H9 (cell line): Measurements from ENCODE around the gene ZHX3. TPM values are rescaled to one million over a fixed set of nuclear protein-coding genes. Genes with fewer than 3 reads are reported as not detected.

ENCODE experiments used
- DNase-seq: peaks from one replicate; pipeline ENCODE4 v3.0.0-alpha.2; 2017
- H2AFZ ChIP-seq: one replicate; pipeline ENCODE4 v1.6.1; 2013; ENCODE audit warnings: mild to moderate bottlenecking, low read length, control low read depth, moderate library complexity
- H2AK5ac ChIP-seq: 2 replicates; pipeline ENCODE4 v1.6.1; 2013; ENCODE audit warnings: low read length, control low read depth, mixed read lengths; ENCODE audit not compliant: insufficient read length
- H2BK120ac ChIP-seq: one replicate; pipeline ENCODE4 v1.6.1; 2013; ENCODE audit warnings: low read depth, mild to moderate bottlenecking, low read length, control low read depth, inconsistent platforms; ENCODE audit not compliant: poor library complexity, severe bottlenecking
- H2BK12ac ChIP-seq: 2 replicates; pipeline ENCODE4 v1.6.1; 2013; ENCODE audit warnings: low read length, control low read depth, mixed read lengths, low read depth; ENCODE audit not compliant: insufficient read length
- H2BK15ac ChIP-seq: 2 replicates; pipeline ENCODE4 v1.6.1; 2013; ENCODE audit warnings: low read depth, low read length, control low read depth
- H2BK20ac ChIP-seq: one replicate; pipeline ENCODE4 v1.6.1; 2013; ENCODE audit warnings: low read depth, mild to moderate bottlenecking, low read length, control low read depth, inconsistent platforms; ENCODE audit not compliant: poor library complexity, severe bottlenecking
- H2BK5ac ChIP-seq: 2 replicates; pipeline ENCODE4 v1.6.1; 2013; ENCODE audit warnings: low read length, control low read depth, mixed read lengths; ENCODE audit not compliant: insufficient read length
- H3K14ac ChIP-seq: 2 replicates; pipeline ENCODE4 v1.6.1; 2013; ENCODE audit warnings: low read length, control low read depth; ENCODE audit not compliant: insufficient read depth
- H3K18ac ChIP-seq: 2 replicates; pipeline ENCODE4 v1.6.1; 2013; ENCODE audit warnings: low read depth, mild to moderate bottlenecking, mixed read lengths, low read length, control low read depth; ENCODE audit not compliant: insufficient read length
- H3K23ac ChIP-seq: 2 replicates; pipeline ENCODE4 v1.6.1; 2013; ENCODE audit warnings: low read length, control low read depth, mixed read lengths, low read depth; ENCODE audit not compliant: insufficient read length
- H3K23me2 ChIP-seq: 2 replicates; pipeline ENCODE4 v1.6.1; 2013; ENCODE audit warnings: low read depth, mild to moderate bottlenecking, mixed read lengths, low read length, control low read depth; ENCODE audit not compliant: insufficient read length, poor library complexity, severe bottlenecking
- H3K27ac ChIP-seq: 2 replicates; pipeline ENCODE4 v1.5.1; 2013; ENCODE audit warnings: low read length, control low read depth, mixed read lengths, low read depth; ENCODE audit not compliant: insufficient read length
- H3K27me3 ChIP-seq: 2 replicates; pipeline ENCODE4 v1.6.1; 2013; ENCODE audit warnings: low read length, control low read depth, inconsistent platforms; ENCODE audit not compliant: insufficient read depth
- H3K4ac ChIP-seq: 2 replicates; pipeline ENCODE4 v1.6.1; 2013; ENCODE audit warnings: low read depth, mild to moderate bottlenecking, control low read depth, inconsistent platforms, low read length, moderate library complexity
- H3K4me1 ChIP-seq: 2 replicates; pipeline ENCODE4 v1.6.1; 2013; ENCODE audit warnings: low read length, control low read depth, inconsistent platforms; ENCODE audit not compliant: insufficient read depth
- H3K4me2 ChIP-seq: 2 replicates; pipeline ENCODE4 v1.6.1; 2013; ENCODE audit warnings: low read length, control low read depth, mixed read lengths; ENCODE audit not compliant: insufficient read length, insufficient read depth
- H3K56ac ChIP-seq: 2 replicates; pipeline ENCODE4 v1.6.1; 2013; ENCODE audit warnings: low read depth, mild to moderate bottlenecking, mixed read lengths, low read length, control low read depth; ENCODE audit not compliant: insufficient read length
- H3K79me1 ChIP-seq: 2 replicates; pipeline ENCODE4 v1.6.1; 2013; ENCODE audit warnings: low read depth, mild to moderate bottlenecking, moderate library complexity, low read length, control low read depth, inconsistent platforms; ENCODE audit not compliant: insufficient read depth, poor library complexity, severe bottlenecking
- H3K79me2 ChIP-seq: 2 replicates; pipeline ENCODE4 v1.6.1; 2013; ENCODE audit warnings: low read length, control low read depth, inconsistent platforms; ENCODE audit not compliant: insufficient read depth
- H3K9ac ChIP-seq: 2 replicates; pipeline ENCODE4 v1.6.1; 2013; ENCODE audit warnings: low read length, control low read depth, mixed read lengths; ENCODE audit not compliant: insufficient read length; ENCODE audit errors: extremely low read depth
- H3K9me3 ChIP-seq: one replicate; pipeline ENCODE4 v1.6.1; 2013; ENCODE audit warnings: low read depth, low read length, inconsistent platforms; ENCODE audit not compliant: control insufficient read depth
- H3T11ph ChIP-seq: one replicate; pipeline ENCODE4 v1.6.1; 2013; ENCODE audit warnings: mild to moderate bottlenecking, low read length, control low read depth, inconsistent platforms
- H4K20me1 ChIP-seq: one replicate; pipeline ENCODE4 v1.6.1; 2013; ENCODE audit not compliant: control insufficient read depth, insufficient read length, insufficient read depth
- H4K5ac ChIP-seq: 2 replicates; pipeline ENCODE4 v1.6.1; 2013; ENCODE audit warnings: low read depth, mild to moderate bottlenecking, mixed read lengths, low read length, control low read depth; ENCODE audit not compliant: insufficient read length
- H4K8ac ChIP-seq: replicated peaks from 2 replicates; pipeline ENCODE4 v1.6.1; 2013; ENCODE audit warnings: low read length, control low read depth, mixed read lengths, low read depth; ENCODE audit not compliant: insufficient read length
- H4K91ac ChIP-seq: 2 replicates; pipeline ENCODE4 v1.6.1; 2013; ENCODE audit warnings: low read depth, mild to moderate bottlenecking, moderate library complexity, mixed read lengths, low read length, control low read depth; ENCODE audit not compliant: insufficient read length
- H3K27ac Mint-ChIP-seq, 3 experiments: 2 replicates in 2 of 3; 3 replicates in 1 of 3; pipeline ENCODE4 v1.8.0; 2020 to 2021; ENCODE audit warnings: mixed read lengths in 3 of 3, mild to moderate bottlenecking in 1 of 3, moderate library complexity in 1 of 3
- H3K27me3 Mint-ChIP-seq: 2 replicates; pipeline ENCODE4 v1.8.0; 2021; ENCODE audit warnings: low read depth, mild to moderate bottlenecking, moderate library complexity, mixed read lengths
- H3K36me3 Mint-ChIP-seq, 3 experiments: 2 replicates in 2 of 3; 3 replicates in 1 of 3; pipeline ENCODE4 v1.8.0; 2020 to 2021; ENCODE audit warnings: low read depth in 3 of 3, mixed read lengths in 3 of 3; ENCODE audit not compliant: insufficient read depth in 1 of 3
- H3K4me1 Mint-ChIP-seq, 2 experiments: 2 replicates each; pipeline ENCODE4 v1.8.0; 2020; ENCODE audit warnings: mixed read lengths in 2 of 2
- H3K4me3 Mint-ChIP-seq, 2 experiments: 2 replicates in 1 of 2; 3 replicates in 1 of 2; pipeline ENCODE4 v1.8.0; 2020 to 2021; ENCODE audit warnings: mild to moderate bottlenecking in 2 of 2, mixed read lengths in 2 of 2, moderate library complexity in 1 of 2
- H3K9me3 Mint-ChIP-seq, 2 experiments: 2 replicates in 1 of 2; 3 replicates in 1 of 2; pipeline ENCODE4 v1.8.0; 2020; ENCODE audit warnings: mild to moderate bottlenecking in 2 of 2, mixed read lengths in 2 of 2, moderate library complexity in 1 of 2
- CTCF ChIP-seq: fragments of 200-600 bp; sonication (generic); conservative IDR thresholded peaks from 3 replicates; pipeline ENCODE4 v1.8.0; 2021; ENCODE audit warnings: antibody characterized with exemption, mild to moderate bottlenecking
- WGBS: extraction: QIAGEN DNeasy Blood & Tissue Kit; methylation state at CpG from one replicate; pipeline ENCODE4 v1.1.7; 2013; ENCODE audit warnings: missing lambda C conversion rate, low lambda C conversion rate, mixed read lengths; ENCODE audit not compliant: insufficient read length; ENCODE audit errors: extremely low coverage; 5-methylcytosine and 5-hydroxymethylcytosine counted together
- total RNA-seq: library from RNA; stranded (reverse); gene quantifications from 2 replicates; pipeline ENCODE4 v1.2.1, GENCODE V29; 2021

The ZHX3 gene
- total RNA-seq, 1 experiment from 2014 or later: 4.4 TPM

- H3K56ac ChIP-seq: no peak overlapping the region
- peaks cover 18% of the 10 kb centered on the region in 2 experiments for H3K4me1 Mint-ChIP-seq
- no peak overlapping the region for H2BK20ac ChIP-seq
- no peaks in the 10 kb centered on the region for H3K9me3 ChIP-seq
- no peaks in the 10 kb centered on the region; a peak in 1 of 5 replicates for H3K9me3 Mint-ChIP-seq
- TF ChIP-seq CTCF: no peak
- H2BK120ac ChIP-seq: no peak overlapping the region
- H2BK12ac ChIP-seq: no peak overlapping the region
- no peaks in the 10 kb centered on the region for H3K23me2 ChIP-seq
- no peaks in the 10 kb centered on the region for H3K79me2 ChIP-seq
- no peak overlapping the region; a peak in 1 of 7 replicates for H3K27ac Mint-ChIP-seq
- no peak overlapping the region for H4K8ac ChIP-seq
- WGBS: no CpG with 5 or more reads among the region's 10 CpGs
- H3K14ac ChIP-seq: no peak overlapping the region; the same call in 1 of the 2 replicates
- H3K9ac ChIP-seq: no peak overlapping the region
- no peak overlapping the region for H2BK15ac ChIP-seq
- no peak overlapping the region for H3K27ac ChIP-seq
- H3K27me3 Mint-ChIP-seq: no peaks in the 10 kb centered on the region
- H3K4me2 ChIP-seq: no peak overlapping the region
- no peak overlapping the region for H2AFZ ChIP-seq
- no peak overlapping the region for H3K23ac ChIP-seq
- H3K4me3 Mint-ChIP-seq: no peak overlapping the region
- H3K36me3 Mint-ChIP-seq: peaks cover 0 to 9% (median 0%) of the 10 kb centered on the region in 3 experiments; a peak in 3 of 7 replicates
- no peaks in the 10 kb centered on the region for H4K20me1 ChIP-seq
- peaks cover 3% of the 10 kb centered on the region; the same call in 1 of the 2 replicates for H3K4me1 ChIP-seq
- peak; percentile 19 for DNase-seq
- no peak overlapping the region for H3K4ac ChIP-seq
- no peak overlapping the region for H2AK5ac ChIP-seq
- H3T11ph ChIP-seq: no peak overlapping the region
- no peaks in the 10 kb centered on the region for H3K27me3 ChIP-seq
- H4K5ac ChIP-seq: no peak overlapping the region
- H3K18ac ChIP-seq: no peak overlapping the region
- no peaks in the 10 kb centered on the region for H3K79me1 ChIP-seq
- no peak overlapping the region for H2BK5ac ChIP-seq
- H4K91ac ChIP-seq: no peak overlapping the region
These were observed 135.0 kb downstream of the ZHX3 start for GRCh38 chr20:41182296-41183212.
